Activated T-cell treated with anti-CD3 and anti-CD28 coated beads, Interleukin-2, amount 50 U/mL, for 72 hours (primary cell): ENCODE measurements around the gene CNOT11. TPM values are rescaled to one million over a fixed set of nuclear protein-coding genes. Genes with fewer than 3 reads are reported as not detected.

Source experiments
- ATAC-seq, 2 donors: fragments of 150-1000 bp; cut with Tn5 transposase; replicated peaks in 1 of 2; 2 replicates each; pipeline ENCODE4 v1.10.0; 2021; ENCODE audit warnings: moderate library complexity in 2 of 2, mild to moderate bottlenecking in 1 of 2
- DNase-seq, 2 donors: peaks; one replicate each; pipeline ENCODE4 v3.0.0; 2021 to 2022; ENCODE audit warnings: mixed read lengths in 1 of 2
- H3K27ac Mint-ChIP-seq: one replicate; pipeline ENCODE4 v1.8.0; 2022; ENCODE audit warnings: mild to moderate bottlenecking, moderate library complexity, mixed read lengths
- H3K27me3 Mint-ChIP-seq: one replicate; pipeline ENCODE4 v1.8.0; 2022; ENCODE audit warnings: low read depth, mixed read lengths
- H3K36me3 Mint-ChIP-seq, 2 donors: one replicate each; pipeline ENCODE4 v1.8.0; 2022; ENCODE audit warnings: mixed read lengths in 2 of 2, mild to moderate bottlenecking in 1 of 2; ENCODE audit not compliant: insufficient read depth in 2 of 2
- H3K4me1 Mint-ChIP-seq: one replicate; pipeline ENCODE4 v1.8.0; 2022; ENCODE audit warnings: low read depth, mixed read lengths
- H3K4me3 Mint-ChIP-seq, 2 donors: one replicate each; pipeline ENCODE4 v1.8.0; 2022; ENCODE audit warnings: mild to moderate bottlenecking in 2 of 2, mixed read lengths in 2 of 2, moderate library complexity in 2 of 2
- H3K9me3 Mint-ChIP-seq, 2 donors: one replicate each; pipeline ENCODE4 v1.8.0; 2022; ENCODE audit warnings: mixed read lengths in 2 of 2
- total RNA-seq, 2 donors: library from RNA; stranded (reverse); gene quantifications; one replicate each; pipeline ENCODE4 v1.2.3, GENCODE V29; 2022

CNOT11 gene
- total RNA-seq, 2 donors from 2014 or later: 57.4 to 59.3 TPM

- DNase-seq (no peak), ATAC-seq (no peak)
- Mint-ChIP-seq H3K27me3 (no peaks in the 10 kb centered on the region), H3K27ac (peak overlapping the region; percentile 29), H3K9me3 (no peaks in the 10 kb centered on the region), H3K4me1 (peaks cover 47% of the 10 kb centered on the region), H3K4me3 (peak overlapping the region in 1 of 2 donors; percentile 25), H3K36me3 (peaks cover 2 to 11% of the 10 kb centered on the region in 2 donors)
Measured at GRCh38 chr2:101295895-101296294, 43.2 kb downstream of the CNOT11 start.

GRCh38 chr2:101296371-101296770, 43.7 kb downstream of the CNOT11 start:
- ATAC-seq (no peak), DNase-seq (no peak)
- Mint-ChIP-seq H3K27ac (no peak overlapping the region), H3K4me1 (peaks cover 52% of the 10 kb centered on the region), H3K4me3 (no peak overlapping the region), H3K27me3 (no peaks in the 10 kb centered on the region), H3K36me3 (peaks cover 2 to 11% of the 10 kb centered on the region in 2 donors), H3K9me3 (no peaks in the 10 kb centered on the region)

GRCh38 chr2:101297383-101297782, 44.7 kb downstream of the CNOT11 start:
- Mint-ChIP-seq H3K27ac (peak overlapping the region; percentile 41), H3K4me1 (peaks cover 62% of the 10 kb centered on the region), H3K27me3 (no peaks in the 10 kb centered on the region), H3K4me3 (peak overlapping the region in 1 of 2 donors; percentile 33), H3K9me3 (no peaks in the 10 kb centered on the region), H3K36me3 (peaks cover 2 to 12% of the 10 kb centered on the region in 2 donors)
- DNase-seq (no peak), ATAC-seq (no peak)

- no peak overlapping the region for H3K27ac Mint-ChIP-seq
- H3K27me3 Mint-ChIP-seq: no peaks in the 10 kb centered on the region
- H3K4me3 Mint-ChIP-seq: peak overlapping the region; percentile 33 to 60
- ATAC-seq (peak; percentile 58 to 87), DNase-seq (no peak)
- H3K9me3 Mint-ChIP-seq: no peaks in the 10 kb centered on the region
- H3K4me1 Mint-ChIP-seq: peaks cover 80% of the 10 kb centered on the region
- H3K36me3 Mint-ChIP-seq: peaks cover 4 to 14% of the 10 kb centered on the region in 2 donors
Measured at GRCh38 chr2:101299604-101300003, 46.9 kb downstream of the CNOT11 start.

- Mint-ChIP-seq H3K9me3 (no peaks in the 10 kb centered on the region), H3K27me3 (no peaks in the 10 kb centered on the region), H3K27ac (no peak overlapping the region), H3K4me3 (peak overlapping the region; percentile 33 to 60), H3K36me3 (peaks cover 4 to 14% of the 10 kb centered on the region in 2 donors), H3K4me1 (peaks cover 85% of the 10 kb centered on the region)
- ATAC-seq: no peak
- no peak for DNase-seq
Measured at GRCh38 chr2:101300164-101300563, 47.5 kb downstream of the CNOT11 start.

GRCh38 chr2:101300836-101301235, 48.1 kb downstream of the CNOT11 start:
- Mint-ChIP-seq H3K27me3 (no peaks in the 10 kb centered on the region), H3K27ac (no peak overlapping the region), H3K36me3 (peaks cover 4 to 14% of the 10 kb centered on the region in 2 donors), H3K9me3 (no peaks in the 10 kb centered on the region), H3K4me3 (peak overlapping the region; percentile 4 to 58), H3K4me1 (peaks cover 91% of the 10 kb centered on the region)
- ATAC-seq (no peak), DNase-seq (no peak)

GRCh38 chr2:101302016-101302415, 49.3 kb downstream of the CNOT11 start:
- Mint-ChIP-seq H3K4me1 (peaks cover 91% of the 10 kb centered on the region), H3K9me3 (no peaks in the 10 kb centered on the region), H3K27ac (no peak overlapping the region), H3K27me3 (no peaks in the 10 kb centered on the region), H3K36me3 (peaks cover 6 to 17% of the 10 kb centered on the region in 2 donors), H3K4me3 (peak overlapping the region in 1 of 2 donors; percentile 3)
- ATAC-seq (no peak), DNase-seq (no peak)

- Mint-ChIP-seq H3K27ac (no peak overlapping the region), H3K27me3 (no peaks in the 10 kb centered on the region), H3K4me3 (peak overlapping the region; percentile 48 to 63), H3K36me3 (peaks cover 3 to 12% of the 10 kb centered on the region in 2 donors), H3K4me1 (peaks cover 84% of the 10 kb centered on the region), H3K9me3 (no peaks in the 10 kb centered on the region)
- ATAC-seq (no peak), DNase-seq (no peak)
Measured at GRCh38 chr2:101303688-101304087, 51.0 kb downstream of the CNOT11 start.

- ATAC-seq (peak; percentile 43 to 55), DNase-seq (peak in 1 of 2 donors; percentile 31)
- Mint-ChIP-seq H3K36me3 (peaks cover 3 to 12% of the 10 kb centered on the region in 2 donors), H3K4me3 (peak overlapping the region; percentile 98), H3K27me3 (no peaks in the 10 kb centered on the region), H3K9me3 (no peaks in the 10 kb centered on the region), H3K4me1 (peaks cover 83% of the 10 kb centered on the region), H3K27ac (peak overlapping the region; percentile 97)
Measured at GRCh38 chr2:101305035-101305434, 52.3 kb downstream of the CNOT11 start.

GRCh38 chr2:101305492-101306078, 52.9 kb downstream of the CNOT11 start:
- DNase-seq (no peak), ATAC-seq (no peak)
- H3K4me3 Mint-ChIP-seq: peak overlapping the region; percentile 98
- peak overlapping the region; percentile 97 for H3K27ac Mint-ChIP-seq
- H3K36me3 Mint-ChIP-seq: peaks cover 3 to 12% of the 10 kb centered on the region in 2 donors
- no peaks in the 10 kb centered on the region for H3K9me3 Mint-ChIP-seq
- H3K4me1 Mint-ChIP-seq: peaks cover 84% of the 10 kb centered on the region
- H3K27me3 Mint-ChIP-seq: no peaks in the 10 kb centered on the region

- Mint-ChIP-seq H3K4me3 (peak overlapping the region; percentile 98), H3K4me1 (peaks cover 84% of the 10 kb centered on the region), H3K27me3 (no peaks in the 10 kb centered on the region), H3K36me3 (peaks cover 3 to 12% of the 10 kb centered on the region in 2 donors), H3K27ac (peak overlapping the region; percentile 97), H3K9me3 (no peaks in the 10 kb centered on the region)
- DNase-seq (peak in 1 of 2 donors; percentile 21), ATAC-seq (peak; percentile 0 to 3)
Measured at GRCh38 chr2:101306410-101306809, 53.7 kb downstream of the CNOT11 start.

- H3K27ac Mint-ChIP-seq: peak overlapping the region; percentile 97
- peaks cover 3 to 8% of the 10 kb centered on the region in 2 donors for H3K36me3 Mint-ChIP-seq
- H3K4me1 Mint-ChIP-seq: peaks cover 83% of the 10 kb centered on the region
- peak; percentile 40 to 46 for DNase-seq
- H3K9me3 Mint-ChIP-seq: no peaks in the 10 kb centered on the region
- peak; percentile 45 to 49 for ATAC-seq
- no peaks in the 10 kb centered on the region for H3K27me3 Mint-ChIP-seq
- peak overlapping the region; percentile 98 for H3K4me3 Mint-ChIP-seq
Measured at GRCh38 chr2:101307503-101307902, 54.8 kb downstream of the CNOT11 start.

GRCh38 chr2:101307950-101308431, 55.3 kb downstream of the CNOT11 start:
- Mint-ChIP-seq H3K27me3 (no peaks in the 10 kb centered on the region), H3K36me3 (peaks cover 2 to 6% of the 10 kb centered on the region in 2 donors), H3K4me3 (peak overlapping the region; percentile 98), H3K4me1 (peaks cover 78% of the 10 kb centered on the region), H3K27ac (peak overlapping the region; percentile 97), H3K9me3 (no peaks in the 10 kb centered on the region)
- DNase-seq: peak; percentile 41 to 48
- peak; percentile 2 to 7 for ATAC-seq
